Nephron progenitor cell (in vitro differentiated cells): ENCODE results near the gene TRIM47.

Source experiments
- DNase-seq: peaks from one replicate; pipeline ENCODE4 v3.0.0; 2021
- H3K27ac Mint-ChIP-seq: 2 replicates; pipeline ENCODE4 v1.8.0; 2021; ENCODE audit warnings: mild to moderate bottlenecking, moderate library complexity, mixed read lengths
- H3K27me3 Mint-ChIP-seq: 2 replicates; pipeline ENCODE4 v1.8.0; 2021; ENCODE audit warnings: mild to moderate bottlenecking, low read depth, mixed read lengths; ENCODE audit not compliant: poor library complexity
- H3K36me3 Mint-ChIP-seq: 2 replicates; pipeline ENCODE4 v1.8.0; 2021; ENCODE audit warnings: low read depth, mixed read lengths
- H3K4me1 Mint-ChIP-seq: 2 replicates; pipeline ENCODE4 v1.8.0; 2021; ENCODE audit warnings: mixed read lengths
- H3K4me3 Mint-ChIP-seq: 2 replicates; pipeline ENCODE4 v1.8.0; 2021; ENCODE audit warnings: mild to moderate bottlenecking, moderate library complexity, mixed read lengths
- H3K9me3 Mint-ChIP-seq: 2 replicates; pipeline ENCODE4 v1.8.0; 2021; ENCODE audit warnings: mild to moderate bottlenecking, moderate library complexity, mixed read lengths
- TF ChIP-seq, protein P1 (sequence below): fragments of 200-600 bp; sonication (generic); IDR thresholded peaks from 2 replicates; pipeline ENCODE4 v1.5.0; 2021; ENCODE audit warnings: antibody characterized with exemption

Gene TRIM47

DNA sequence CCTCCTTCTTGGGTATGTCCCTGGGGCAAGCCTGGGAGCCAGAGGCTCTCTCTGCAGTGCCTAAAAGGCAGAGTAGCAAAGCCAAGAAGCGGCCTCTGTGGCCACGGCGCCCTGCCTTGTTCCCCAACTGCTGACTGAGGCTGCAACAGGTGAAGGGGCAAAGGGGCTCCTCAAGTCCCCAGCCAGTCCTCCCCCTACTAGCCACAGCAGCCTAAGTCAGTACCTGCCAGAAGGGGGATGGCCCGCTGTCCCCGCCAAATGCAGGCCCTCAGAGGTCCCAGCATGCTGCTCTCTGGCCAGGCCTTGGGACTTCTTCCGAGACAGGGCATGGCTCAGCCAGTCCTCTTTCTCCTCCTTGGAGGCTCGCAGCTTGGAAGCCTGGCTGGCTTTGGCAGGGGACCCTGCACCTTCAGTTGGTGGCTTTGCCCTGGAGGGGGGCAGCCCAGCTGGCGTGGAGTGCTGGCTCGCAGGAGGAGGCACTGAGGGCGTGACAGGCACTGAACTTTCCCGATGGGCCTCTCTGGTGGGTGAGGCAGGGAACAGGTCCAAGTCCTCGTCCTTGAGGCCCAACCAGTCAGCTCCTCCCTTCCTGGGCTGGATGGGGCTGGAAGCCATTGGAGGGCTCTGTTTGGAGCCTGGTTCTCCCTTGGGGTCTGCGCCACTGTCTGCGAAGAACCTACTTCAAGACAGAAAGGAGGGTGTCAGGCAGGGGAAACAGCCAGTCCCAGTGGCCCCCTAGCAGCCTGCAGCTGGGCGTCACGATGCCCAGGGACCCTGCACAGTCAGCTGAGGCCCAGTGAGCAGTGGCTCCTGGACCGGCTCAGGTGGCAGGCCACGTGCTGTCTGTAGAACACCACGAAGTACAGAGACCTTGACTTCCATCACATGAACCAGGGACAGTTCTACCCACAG, 44.8 kb upstream of the TRIM47 start:
- TF ChIP-seq, protein P1, sequence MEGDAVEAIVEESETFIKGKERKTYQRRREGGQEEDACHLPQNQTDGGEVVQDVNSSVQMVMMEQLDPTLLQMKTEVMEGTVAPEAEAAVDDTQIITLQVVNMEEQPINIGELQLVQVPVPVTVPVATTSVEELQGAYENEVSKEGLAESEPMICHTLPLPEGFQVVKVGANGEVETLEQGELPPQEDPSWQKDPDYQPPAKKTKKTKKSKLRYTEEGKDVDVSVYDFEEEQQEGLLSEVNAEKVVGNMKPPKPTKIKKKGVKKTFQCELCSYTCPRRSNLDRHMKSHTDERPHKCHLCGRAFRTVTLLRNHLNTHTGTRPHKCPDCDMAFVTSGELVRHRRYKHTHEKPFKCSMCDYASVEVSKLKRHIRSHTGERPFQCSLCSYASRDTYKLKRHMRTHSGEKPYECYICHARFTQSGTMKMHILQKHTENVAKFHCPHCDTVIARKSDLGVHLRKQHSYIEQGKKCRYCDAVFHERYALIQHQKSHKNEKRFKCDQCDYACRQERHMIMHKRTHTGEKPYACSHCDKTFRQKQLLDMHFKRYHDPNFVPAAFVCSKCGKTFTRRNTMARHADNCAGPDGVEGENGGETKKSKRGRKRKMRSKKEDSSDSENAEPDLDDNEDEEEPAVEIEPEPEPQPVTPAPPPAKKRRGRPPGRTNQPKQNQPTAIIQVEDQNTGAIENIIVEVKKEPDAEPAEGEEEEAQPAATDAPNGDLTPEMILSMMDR: no peak
- DNase-seq: no peak
- peak overlapping the region; percentile 48 for H3K27ac Mint-ChIP-seq
- H3K36me3 Mint-ChIP-seq: peaks cover 4% of the 10 kb centered on the region
- peaks cover 3% of the 10 kb centered on the region for H3K27me3 Mint-ChIP-seq
- no peak overlapping the region for H3K4me3 Mint-ChIP-seq
- H3K4me1 Mint-ChIP-seq: peaks cover 12% of the 10 kb centered on the region
- H3K9me3 Mint-ChIP-seq: no peaks in the 10 kb centered on the region

DNA sequence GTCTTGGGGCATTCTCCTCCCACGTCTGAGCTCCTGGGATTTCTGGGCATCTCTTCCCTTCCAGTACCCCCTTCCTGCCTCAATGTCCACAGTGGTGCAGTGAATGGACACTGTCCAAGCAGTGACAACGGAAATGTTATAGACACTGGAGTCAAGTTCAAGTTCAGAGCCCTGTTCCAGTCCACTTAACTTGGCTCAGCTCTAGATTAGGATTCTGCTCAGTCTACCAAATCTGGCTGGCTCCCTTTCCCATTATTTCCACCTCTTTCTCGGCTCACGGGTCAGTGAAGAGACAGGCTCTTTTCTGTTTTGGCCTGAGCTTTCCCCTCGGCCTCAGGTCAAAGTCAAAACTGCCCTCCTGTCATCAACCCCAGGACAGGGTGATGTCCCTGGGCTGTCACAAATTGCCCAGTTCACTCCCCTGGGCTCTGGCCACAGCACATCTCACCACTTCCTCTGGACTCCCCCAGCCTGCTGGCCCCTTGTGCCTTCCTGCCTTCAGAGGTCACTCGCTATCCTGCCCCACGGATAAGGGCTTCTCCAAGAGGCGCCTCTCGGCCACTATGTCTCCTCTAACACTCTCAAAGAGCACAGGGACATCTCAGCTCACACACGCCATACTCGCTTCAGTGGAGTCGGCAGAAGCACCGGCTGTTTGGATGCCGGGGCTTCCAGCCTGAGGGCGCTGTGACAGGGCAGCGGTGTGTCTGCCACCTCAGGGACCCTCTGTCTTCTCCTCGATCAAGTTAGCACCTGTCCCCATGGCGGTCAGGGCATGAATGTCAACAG, 44.0 kb upstream of the TRIM47 start:
- Mint-ChIP-seq H3K27me3 (peaks cover 3% of the 10 kb centered on the region), H3K9me3 (no peaks in the 10 kb centered on the region), H3K4me3 (no peak overlapping the region), H3K36me3 (no peaks in the 10 kb centered on the region), H3K27ac (peak overlapping the region; percentile 80), H3K4me1 (peaks cover 9% of the 10 kb centered on the region)
- no peak for DNase-seq
- TF ChIP-seq, protein P1: no peak

DNA sequence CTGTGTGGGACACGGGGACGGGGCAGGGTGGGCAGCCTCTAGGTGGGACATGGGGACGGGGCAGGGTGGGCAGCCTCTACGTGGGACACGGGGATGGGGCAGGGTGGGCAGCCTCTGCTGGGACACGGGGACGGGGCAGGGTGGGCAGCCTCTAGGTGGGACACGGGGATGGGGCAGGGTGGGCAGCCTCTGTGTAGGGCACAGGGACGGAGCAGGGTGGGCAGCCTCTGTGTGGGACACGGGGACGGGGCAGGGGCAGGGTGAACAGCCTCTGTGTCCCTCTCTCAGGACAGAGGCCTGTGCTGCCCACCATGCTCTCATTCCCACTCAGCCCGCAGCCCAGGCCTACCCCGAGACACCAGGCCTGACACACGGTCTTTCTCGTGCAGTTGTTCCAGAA, 43.2 kb upstream of the TRIM47 start:
- TF ChIP-seq, protein P1: no peak
- H3K4me3 Mint-ChIP-seq: no peak overlapping the region
- no peaks in the 10 kb centered on the region for H3K9me3 Mint-ChIP-seq
- H3K27me3 Mint-ChIP-seq: peaks cover 3% of the 10 kb centered on the region
- H3K27ac Mint-ChIP-seq: no peak overlapping the region
- peaks cover 13% of the 10 kb centered on the region for H3K4me1 Mint-ChIP-seq
- H3K36me3 Mint-ChIP-seq: no peaks in the 10 kb centered on the region
- no peak for DNase-seq

DNA sequence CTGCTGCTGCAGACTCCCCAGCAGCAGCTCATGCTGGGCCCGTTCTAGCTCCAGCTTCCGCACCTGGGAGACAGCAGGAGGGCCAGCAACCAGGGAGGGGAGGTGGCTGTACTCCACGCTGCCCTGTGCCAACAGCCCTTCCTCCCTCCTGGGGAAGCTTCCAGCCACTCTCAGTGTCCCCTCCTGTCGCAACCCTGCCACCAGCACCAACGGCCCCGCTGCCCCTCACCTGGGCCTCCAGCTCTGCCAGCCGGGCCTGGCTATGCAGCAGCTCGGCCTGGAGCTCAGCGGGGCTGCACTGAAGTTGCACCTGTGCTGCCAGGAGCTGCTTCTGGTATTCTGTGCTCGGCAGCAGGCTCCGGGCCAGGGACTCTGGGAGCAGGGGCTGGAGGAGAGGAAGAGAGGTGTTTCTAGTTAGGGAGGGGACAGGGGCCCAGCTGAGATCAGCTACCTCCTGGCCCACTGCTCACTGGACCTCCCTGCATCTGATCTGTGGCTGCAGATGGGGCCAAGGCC, 41.7 kb upstream of the TRIM47 start:
- TF ChIP-seq, protein P1: no peak
- H3K36me3 Mint-ChIP-seq: no peaks in the 10 kb centered on the region
- H3K27ac Mint-ChIP-seq: no peak overlapping the region
- peaks cover 13% of the 10 kb centered on the region for H3K4me1 Mint-ChIP-seq
- DNase-seq: no peak
- no peaks in the 10 kb centered on the region for H3K9me3 Mint-ChIP-seq
- H3K27me3 Mint-ChIP-seq: peaks cover 7% of the 10 kb centered on the region
- no peak overlapping the region for H3K4me3 Mint-ChIP-seq

DNA sequence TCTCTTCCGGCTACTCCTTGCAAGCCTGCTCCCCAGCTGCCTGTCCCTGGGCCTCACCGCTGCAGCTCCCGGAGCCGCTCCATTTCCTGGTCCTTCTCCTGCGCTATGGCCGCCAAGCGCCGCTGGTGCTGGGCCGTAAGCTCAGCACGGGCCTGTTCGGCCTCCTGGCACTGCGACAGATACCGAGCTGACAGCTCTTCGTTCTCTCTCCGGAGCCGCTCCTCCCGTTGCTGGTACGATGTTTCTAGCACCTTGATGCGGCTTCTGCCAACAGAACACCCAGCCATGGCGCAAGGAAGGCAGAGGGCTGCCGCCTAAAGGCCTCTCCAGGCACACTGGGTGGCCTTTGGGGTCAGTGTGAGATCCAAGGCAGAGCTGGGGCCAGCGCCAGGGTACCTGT, 41.2 kb upstream of the TRIM47 start:
- no peaks in the 10 kb centered on the region for H3K9me3 Mint-ChIP-seq
- H3K27me3 Mint-ChIP-seq: peaks cover 7% of the 10 kb centered on the region
- no peak for DNase-seq
- no peak overlapping the region for H3K4me3 Mint-ChIP-seq
- H3K4me1 Mint-ChIP-seq: peaks cover 13% of the 10 kb centered on the region
- H3K36me3 Mint-ChIP-seq: no peaks in the 10 kb centered on the region
- H3K27ac Mint-ChIP-seq: no peak overlapping the region
- TF ChIP-seq, protein P1: no peak
